ENCODE measurements around the gene RAB13.

The RAB13 gene

DNA sequence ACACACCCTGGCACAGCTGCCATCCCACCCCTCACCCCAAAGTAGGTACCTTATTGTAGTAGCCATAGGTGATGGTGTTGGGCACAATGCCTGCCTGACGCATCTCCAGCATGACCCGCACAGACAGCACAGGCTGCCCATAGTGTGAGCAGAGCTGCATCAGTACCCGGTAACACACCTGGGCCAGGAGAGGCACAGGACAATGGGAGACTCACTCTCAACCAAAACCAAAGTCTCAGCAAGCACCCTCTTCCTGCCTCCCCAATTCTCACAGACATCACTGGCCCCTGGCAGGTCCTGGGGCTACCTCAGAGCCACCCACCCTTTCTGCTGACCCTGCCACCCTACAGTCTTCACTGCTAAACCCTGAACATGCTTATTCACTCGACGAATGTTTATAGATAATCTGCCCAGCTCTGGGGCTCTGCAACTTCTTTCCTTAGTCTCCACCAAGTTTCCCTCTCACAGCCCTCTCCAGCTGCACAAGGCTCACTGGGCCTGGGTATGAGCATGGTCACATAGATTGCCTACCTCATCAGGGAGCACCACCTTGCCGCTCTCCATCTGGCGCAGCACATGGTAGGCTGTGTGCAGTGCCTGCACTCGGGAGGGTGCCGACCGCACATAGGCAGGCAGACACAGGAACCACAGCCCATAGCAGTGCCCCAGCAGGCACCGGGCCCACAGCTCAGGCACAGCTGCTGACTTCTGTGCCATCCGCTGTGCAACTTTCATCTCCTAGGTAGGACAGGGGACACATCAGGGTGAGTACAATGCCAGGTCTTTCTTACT lies 49.9 kb downstream of the RAB13 start:
- H3K4me3 ChIP-seq (ENCODE audit: low read depth, low read length), result no peak overlapping the region
- TF ChIP-seq, protein P1, sequence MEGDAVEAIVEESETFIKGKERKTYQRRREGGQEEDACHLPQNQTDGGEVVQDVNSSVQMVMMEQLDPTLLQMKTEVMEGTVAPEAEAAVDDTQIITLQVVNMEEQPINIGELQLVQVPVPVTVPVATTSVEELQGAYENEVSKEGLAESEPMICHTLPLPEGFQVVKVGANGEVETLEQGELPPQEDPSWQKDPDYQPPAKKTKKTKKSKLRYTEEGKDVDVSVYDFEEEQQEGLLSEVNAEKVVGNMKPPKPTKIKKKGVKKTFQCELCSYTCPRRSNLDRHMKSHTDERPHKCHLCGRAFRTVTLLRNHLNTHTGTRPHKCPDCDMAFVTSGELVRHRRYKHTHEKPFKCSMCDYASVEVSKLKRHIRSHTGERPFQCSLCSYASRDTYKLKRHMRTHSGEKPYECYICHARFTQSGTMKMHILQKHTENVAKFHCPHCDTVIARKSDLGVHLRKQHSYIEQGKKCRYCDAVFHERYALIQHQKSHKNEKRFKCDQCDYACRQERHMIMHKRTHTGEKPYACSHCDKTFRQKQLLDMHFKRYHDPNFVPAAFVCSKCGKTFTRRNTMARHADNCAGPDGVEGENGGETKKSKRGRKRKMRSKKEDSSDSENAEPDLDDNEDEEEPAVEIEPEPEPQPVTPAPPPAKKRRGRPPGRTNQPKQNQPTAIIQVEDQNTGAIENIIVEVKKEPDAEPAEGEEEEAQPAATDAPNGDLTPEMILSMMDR (IDR thresholded peaks at IDR 0.05; ENCODE audit: low read depth, low read length), result no peak

DNA sequence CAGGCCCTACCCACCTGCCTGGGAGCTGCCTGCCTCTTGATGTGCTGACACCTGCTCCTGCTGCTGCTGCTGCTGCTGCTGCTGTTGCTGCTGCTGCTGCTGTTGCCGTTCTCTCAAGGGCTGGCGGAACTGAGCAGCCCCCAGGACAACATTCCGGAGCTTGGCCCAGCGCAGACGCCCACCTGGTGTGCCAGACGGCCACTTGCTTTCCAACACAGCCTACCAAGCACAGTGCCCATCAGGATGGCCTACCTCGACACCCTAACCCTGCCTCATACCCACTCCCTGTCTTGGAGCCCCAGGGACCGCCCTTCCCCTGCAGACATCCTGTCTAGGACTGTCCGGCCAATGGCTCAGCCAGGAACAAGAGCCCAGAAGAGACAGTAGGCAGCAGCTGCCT lies 51.4 kb downstream of the RAB13 start:
- TF ChIP-seq, protein P1 (IDR thresholded peaks at IDR 0.05; ENCODE audit: low read depth, low read length), result no peak
- no peak overlapping the region for H3K4me3 ChIP-seq (ENCODE audit: low read depth, low read length)

DNA sequence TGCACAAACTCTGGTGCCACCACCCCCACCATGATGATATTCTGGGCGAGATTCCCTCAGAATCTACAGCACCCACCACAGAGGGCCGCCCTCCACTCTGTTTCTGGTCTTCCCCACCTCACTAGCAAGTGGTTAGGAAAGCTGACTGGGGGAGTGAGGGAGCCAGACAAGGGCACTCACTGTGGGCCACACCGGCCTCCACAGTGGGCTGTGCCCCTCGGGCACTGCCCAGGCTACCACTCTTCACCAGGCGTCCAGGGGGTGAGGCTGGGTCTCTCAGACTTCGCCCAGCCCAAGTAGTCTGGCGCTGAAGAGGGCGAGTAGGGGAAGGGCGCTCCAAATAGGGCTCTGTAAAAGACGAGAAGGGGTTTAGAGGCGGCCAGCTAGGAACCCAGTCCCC lies 52.2 kb downstream of the RAB13 start:
- no peak overlapping the region for H3K4me3 ChIP-seq (ENCODE audit: low read depth, low read length)
- TF ChIP-seq, protein P1 (IDR thresholded peaks at IDR 0.05; ENCODE audit: low read depth, low read length), result no peak

DNA sequence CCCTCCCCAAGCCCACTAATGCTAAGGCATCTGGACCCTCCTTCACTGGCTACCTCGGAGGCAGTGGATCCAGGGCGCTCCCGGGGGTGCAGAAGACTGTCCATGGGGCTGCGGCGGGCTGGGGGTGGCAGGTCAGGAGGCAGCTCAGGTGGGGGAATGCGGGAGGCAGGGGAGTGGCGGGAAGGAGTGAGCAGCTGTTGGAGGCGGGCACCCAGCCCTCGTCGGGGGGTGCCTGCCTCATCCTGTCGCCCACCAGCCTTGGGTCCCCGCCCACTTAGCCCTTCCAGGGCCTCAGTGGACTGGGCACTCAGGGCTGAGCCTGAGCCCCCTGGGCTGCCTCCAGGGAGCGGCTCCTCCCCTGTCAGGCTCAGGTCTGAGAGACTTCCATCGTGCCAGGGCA lies 52.7 kb downstream of the RAB13 start:
- TF ChIP-seq, protein P1 (IDR thresholded peaks at IDR 0.05; ENCODE audit: low read depth, low read length), result no peak
- H3K4me3 ChIP-seq (ENCODE audit: low read depth, low read length), result no peak overlapping the region

GRCh38 chr1:153932156-153933131 lies 53.7 kb downstream of the RAB13 start:
- H3K4me3 ChIP-seq (ENCODE audit: low read depth, low read length), result no peak overlapping the region
- TF ChIP-seq, protein P1 (IDR thresholded peaks at IDR 0.05; ENCODE audit: low read depth, low read length), result no peak
